Measurements from ENCODE around the gene UBE2J2. TPM values are rescaled to one million over a fixed set of nuclear protein-coding genes. Genes with fewer than 3 reads are reported as not detected.
A peak's percentile ranks its signal among the peaks of the same experiment; 100 is the strongest.

Gene UBE2J2
- total RNA-seq, 4 donors from 2014 or later, result 30.2 to 70.0 (median 60.0) TPM

DNA sequence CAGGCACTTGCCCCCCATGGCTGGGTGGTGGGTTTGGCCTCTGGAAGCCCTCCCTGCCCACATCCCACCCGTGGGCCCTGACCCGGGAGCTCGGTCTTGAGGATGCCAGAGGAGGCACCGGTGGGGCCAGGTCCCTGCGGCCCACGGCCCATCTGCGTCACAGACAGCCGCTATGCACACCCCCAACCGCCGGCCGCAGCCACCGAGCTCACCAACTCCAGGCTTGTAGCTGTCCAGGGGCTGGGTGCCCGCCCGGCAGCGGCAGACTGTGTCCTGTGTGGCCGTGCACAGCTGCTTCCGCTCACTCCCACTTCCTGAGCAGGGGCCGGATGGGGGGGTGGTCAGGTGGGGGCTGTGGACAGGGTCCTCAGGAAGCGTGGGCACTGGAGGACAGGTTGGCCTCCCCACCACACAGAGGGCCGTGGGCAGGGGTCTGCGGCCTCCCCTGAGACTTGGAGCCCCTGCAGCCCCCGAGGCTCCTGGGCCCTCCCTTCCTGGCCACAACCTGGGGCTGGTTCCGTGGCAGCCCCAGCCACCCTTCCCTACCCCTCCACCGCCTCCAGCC is 60.8 kb downstream of the UBE2J2 start:
- Histone ChIP-seq H3K36me3 (peaks cover 20% of the 10 kb centered on the region), H3K27ac (no peak overlapping the region), H3K4me3 (peak overlapping the region; percentile 32), H3K27me3 (no peaks in the 10 kb centered on the region), H3K4me1 (peaks cover 43% of the 10 kb centered on the region), H3K9me3 (no peaks in the 10 kb centered on the region)
- no peak for TF ChIP-seq EP300 (IDR thresholded peaks at IDR 0.05)
- no peak for TF ChIP-seq POLR2A (IDR thresholded peaks at IDR 0.05)
- no CpG with 5 or more reads among the region's 24 CpGs for WGBS
- DNase-seq (ENCODE audit: low spot score in 2 of 2), result no peak

DNA sequence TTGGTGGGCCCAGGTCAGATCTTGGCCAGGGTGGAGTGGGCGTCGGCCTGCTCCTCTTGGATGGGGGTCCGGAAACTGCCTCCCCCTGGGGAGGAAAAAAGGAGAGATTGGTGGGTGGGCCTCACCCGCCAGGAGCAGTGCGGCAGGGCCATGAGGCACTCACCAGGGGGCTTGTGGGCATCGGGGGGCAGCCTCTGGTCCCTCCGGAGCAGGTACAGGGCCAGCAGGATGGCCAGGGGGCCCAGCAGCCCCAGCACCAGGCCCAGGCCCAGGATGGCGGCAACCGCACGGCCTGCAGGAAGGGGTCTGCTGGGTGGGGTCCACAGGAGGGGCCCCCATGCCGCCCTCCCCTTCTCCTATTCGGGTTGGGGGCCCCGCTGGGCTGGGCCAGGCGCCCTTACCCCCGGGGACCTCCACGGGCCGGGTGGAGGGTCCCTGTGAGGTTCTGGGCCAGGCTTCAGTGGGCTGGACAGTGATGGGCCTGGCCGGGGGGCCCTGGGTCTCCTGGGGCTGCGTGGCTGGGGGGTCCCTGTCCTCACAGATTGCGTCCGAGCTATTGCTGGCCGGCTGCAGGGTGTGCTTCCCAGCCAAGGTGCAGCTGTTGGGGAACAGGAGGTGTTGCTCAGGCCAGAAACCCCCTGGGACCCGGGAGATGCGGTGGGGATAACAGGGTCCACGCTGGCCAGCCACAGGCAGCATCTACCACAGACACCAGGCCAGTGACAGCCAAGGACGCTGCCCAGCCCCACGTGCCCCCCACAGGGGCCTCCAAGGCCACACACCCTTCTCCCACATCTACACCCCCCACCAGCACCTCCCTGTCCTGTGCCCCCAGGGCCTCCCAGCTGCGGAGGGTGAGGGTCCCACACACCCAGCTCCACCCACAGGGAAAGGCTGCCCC is 61.9 kb downstream of the UBE2J2 start:
- peak overlapping the region; percentile 32 for H3K4me3 ChIP-seq
- no peak overlapping the region for H3K27ac ChIP-seq
- TF ChIP-seq EP300 (IDR thresholded peaks at IDR 0.05) (no peak), POLR2A (IDR thresholded peaks at IDR 0.05) (no peak), POLR2AphosphoS5 (IDR thresholded peaks at IDR 0.05) (no peak)
- TF ChIP-seq, protein P1, sequence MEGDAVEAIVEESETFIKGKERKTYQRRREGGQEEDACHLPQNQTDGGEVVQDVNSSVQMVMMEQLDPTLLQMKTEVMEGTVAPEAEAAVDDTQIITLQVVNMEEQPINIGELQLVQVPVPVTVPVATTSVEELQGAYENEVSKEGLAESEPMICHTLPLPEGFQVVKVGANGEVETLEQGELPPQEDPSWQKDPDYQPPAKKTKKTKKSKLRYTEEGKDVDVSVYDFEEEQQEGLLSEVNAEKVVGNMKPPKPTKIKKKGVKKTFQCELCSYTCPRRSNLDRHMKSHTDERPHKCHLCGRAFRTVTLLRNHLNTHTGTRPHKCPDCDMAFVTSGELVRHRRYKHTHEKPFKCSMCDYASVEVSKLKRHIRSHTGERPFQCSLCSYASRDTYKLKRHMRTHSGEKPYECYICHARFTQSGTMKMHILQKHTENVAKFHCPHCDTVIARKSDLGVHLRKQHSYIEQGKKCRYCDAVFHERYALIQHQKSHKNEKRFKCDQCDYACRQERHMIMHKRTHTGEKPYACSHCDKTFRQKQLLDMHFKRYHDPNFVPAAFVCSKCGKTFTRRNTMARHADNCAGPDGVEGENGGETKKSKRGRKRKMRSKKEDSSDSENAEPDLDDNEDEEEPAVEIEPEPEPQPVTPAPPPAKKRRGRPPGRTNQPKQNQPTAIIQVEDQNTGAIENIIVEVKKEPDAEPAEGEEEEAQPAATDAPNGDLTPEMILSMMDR (IDR thresholded peaks at IDR 0.05), result no peak
- peaks cover 6% of the 10 kb centered on the region for H3K27me3 ChIP-seq
- DNase-seq (ENCODE audit: low spot score in 2 of 2), result no peak
- H3K36me3 ChIP-seq, result peaks cover 9% of the 10 kb centered on the region
- no peaks in the 10 kb centered on the region for H3K9me3 ChIP-seq
- peaks cover 50% of the 10 kb centered on the region for H3K4me1 ChIP-seq
- WGBS, result 83% methylated on average over 8 of the region's 28 CpGs

GRCh38 chr1:1210726-1211540 is 62.7 kb downstream of the UBE2J2 start:
- DNase-seq (ENCODE audit: low spot score in 2 of 2), result peak in 1 of 2 donors; percentile 59
- peaks cover under 1% of the 10 kb centered on the region for H3K36me3 ChIP-seq
- WGBS, result 94% methylated on average over 10 of the region's 31 CpGs
- no peaks in the 10 kb centered on the region for H3K9me3 ChIP-seq
- H3K27ac ChIP-seq, result no peak overlapping the region
- TF ChIP-seq, protein P1 (IDR thresholded peaks at IDR 0.05), result no peak
- TF ChIP-seq POLR2A (IDR thresholded peaks at IDR 0.05) (no peak), EP300 (IDR thresholded peaks at IDR 0.05) (no peak), POLR2AphosphoS5 (IDR thresholded peaks at IDR 0.05) (no peak)
- H3K4me1 ChIP-seq, result peaks cover 58% of the 10 kb centered on the region
- peaks cover 14% of the 10 kb centered on the region for H3K27me3 ChIP-seq
- no peak overlapping the region for H3K4me3 ChIP-seq

- 43% methylated on average over 27 of the region's 38 CpGs for WGBS
- no peak overlapping the region for H3K27ac ChIP-seq
- H3K9me3 ChIP-seq, result no peaks in the 10 kb centered on the region
- H3K36me3 ChIP-seq, result no peaks in the 10 kb centered on the region
- H3K4me1 ChIP-seq, result peaks cover 56% of the 10 kb centered on the region
- DNase-seq (ENCODE audit: low spot score in 2 of 2), result peak in 1 of 2 donors; percentile 64
- H3K4me3 ChIP-seq, result peak overlapping the region; percentile 32
- TF ChIP-seq EP300 (IDR thresholded peaks at IDR 0.05) (no peak), POLR2A (IDR thresholded peaks at IDR 0.05) (no peak), POLR2AphosphoS5 (IDR thresholded peaks at IDR 0.05) (no peak)
- TF ChIP-seq, protein P1 (IDR thresholded peaks at IDR 0.05), result no peak
- peaks cover 19% of the 10 kb centered on the region for H3K27me3 ChIP-seq
Measured at GRCh38 chr1:1208713-1209433, 64.8 kb downstream of the UBE2J2 start.

DNA sequence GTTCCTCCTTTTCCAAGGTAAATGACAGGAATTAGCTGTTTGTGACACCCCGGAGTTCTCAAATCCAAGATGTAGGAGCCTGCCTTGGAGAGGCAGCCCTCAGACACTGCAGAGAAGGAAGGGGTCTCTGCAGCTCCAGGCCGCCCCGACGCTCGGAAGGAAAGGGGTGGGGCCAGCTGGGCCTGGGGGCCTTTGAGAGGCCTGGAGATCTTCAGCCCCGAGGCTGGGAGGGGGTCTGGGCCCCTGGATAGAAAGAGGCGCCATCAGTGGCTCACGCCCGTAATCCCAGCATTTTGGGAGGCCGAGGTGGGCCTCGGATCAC is 66.1 kb downstream of the UBE2J2 start:
- Histone ChIP-seq H3K27me3 (peaks cover 31% of the 10 kb centered on the region), H3K9me3 (no peaks in the 10 kb centered on the region), H3K36me3 (no peaks in the 10 kb centered on the region), H3K27ac (no peak overlapping the region), H3K4me1 (peaks cover 54% of the 10 kb centered on the region), H3K4me3 (no peak overlapping the region)
- DNase-seq (ENCODE audit: low spot score in 2 of 2), result peak in 1 of 2 donors; percentile 53
- no peak for TF ChIP-seq POLR2AphosphoS5 (IDR thresholded peaks at IDR 0.05)
- no peak for TF ChIP-seq POLR2A (IDR thresholded peaks at IDR 0.05)
- TF ChIP-seq, protein P1 (IDR thresholded peaks at IDR 0.05), result no peak
- no peak for TF ChIP-seq EP300 (IDR thresholded peaks at IDR 0.05)
- WGBS, result 59% methylated on average over 6 of the region's 11 CpGs

Data from suprapubic skin (tissue), 4 donors.